Endodermal cell (in vitro differentiated cells): Measurements from ENCODE around the gene TEX2. TPM values are rescaled to one million over a fixed set of nuclear protein-coding genes. Genes with fewer than 3 reads are reported as not detected.

Experiments
- DNase-seq: peaks from one replicate; pipeline ENCODE4 v3.0.0-alpha.2; 2017
- H3K27ac ChIP-seq: 2 replicates; pipeline ENCODE4 v1.5.1; 2013; ENCODE audit warnings: mild to moderate bottlenecking, low read depth, low read length, moderate library complexity
- H3K27me3 ChIP-seq: 2 replicates; pipeline ENCODE4 v1.6.1; 2013; ENCODE audit warnings: mild to moderate bottlenecking, low read length, moderate library complexity; ENCODE audit not compliant: insufficient read depth, control insufficient read depth, poor library complexity, severe bottlenecking
- H3K36me3 ChIP-seq: 2 replicates; pipeline ENCODE4 v1.7.0; 2013; ENCODE audit warnings: mild to moderate bottlenecking, low read length, moderate library complexity; ENCODE audit not compliant: control insufficient read depth, insufficient read depth
- H3K4me1 ChIP-seq: one replicate; pipeline ENCODE4 v1.7.0; 2013; ENCODE audit warnings: low read length; ENCODE audit not compliant: control insufficient read depth, insufficient read depth
- H3K4me3 ChIP-seq: 2 replicates; pipeline ENCODE4 v1.5.1; 2013; ENCODE audit warnings: mild to moderate bottlenecking, low read length, moderate library complexity
- H3K9ac ChIP-seq: 2 replicates; pipeline ENCODE4 v1.6.1; 2013; ENCODE audit warnings: mild to moderate bottlenecking, low read length, moderate library complexity; ENCODE audit not compliant: poor library complexity, severe bottlenecking; ENCODE audit errors: extremely low read depth
- H3K9me3 ChIP-seq: 2 replicates; pipeline ENCODE4 v1.6.1; 2013; ENCODE audit warnings: mild to moderate bottlenecking, low read length, moderate library complexity; ENCODE audit not compliant: control insufficient read depth
- H3K27ac Mint-ChIP-seq: 2 replicates; pipeline ENCODE4 v1.8.0; 2020; ENCODE audit warnings: mixed read lengths
- H3K27me3 Mint-ChIP-seq: 2 replicates; pipeline ENCODE4 v1.8.0; 2021; ENCODE audit warnings: mild to moderate bottlenecking, mixed read lengths; ENCODE audit not compliant: insufficient read depth
- H3K36me3 Mint-ChIP-seq: 2 replicates; pipeline ENCODE4 v1.8.0; 2020; ENCODE audit warnings: low read depth, mixed read lengths
- H3K4me1 Mint-ChIP-seq: 2 replicates; pipeline ENCODE4 v1.8.0; 2020; ENCODE audit warnings: mixed read lengths
- H3K4me3 Mint-ChIP-seq: 2 replicates; pipeline ENCODE4 v1.8.0; 2020; ENCODE audit warnings: mild to moderate bottlenecking, moderate library complexity, mixed read lengths
- H3K9me3 Mint-ChIP-seq: 2 replicates; pipeline ENCODE4 v1.8.0; 2020; ENCODE audit warnings: mild to moderate bottlenecking, mixed read lengths
- CTCF ChIP-seq: fragments of 200-600 bp; sonication (generic); conservative IDR thresholded peaks from 2 replicates; pipeline ENCODE4 v1.5.0; 2021; ENCODE audit warnings: antibody characterized with exemption, mild to moderate bottlenecking
- WGBS, 2 experiments: methylation state at CpG; one replicate each; pipeline versions ENCODE4 v1.1.5 to v1.1.7; 2013; ENCODE audit warnings: missing lambda C conversion rate in 2 of 2, mixed read lengths in 1 of 2; ENCODE audit not compliant: insufficient coverage in 1 of 2, insufficient read length in 1 of 2; 5-methylcytosine and 5-hydroxymethylcytosine counted together
- total RNA-seq, 2 donors: library from RNA; stranded (reverse); fragmentation: NEBNext Ultra II Directional in 1 of 2; extraction: Animal tissue kit (Norgen Biotek cat#: 25700) in 1 of 2; gene quantifications; 2 replicates in 1 of 2; 3 replicates in 1 of 2; pipeline ENCODE4 v1.2.1, GENCODE V29; 2021

TEX2 gene
- total RNA-seq, 2 donors from 2014 or later, result 11.6 to 13.1 TPM

GRCh38 chr17:64297467-64298088, 34.5 kb upstream of the TEX2 start:
- H3K4me1 ChIP-seq, result no peaks in the 10 kb centered on the region
- no peak for DNase-seq
- H3K4me3 Mint-ChIP-seq, result no peak overlapping the region
- no peak overlapping the region for H3K9ac ChIP-seq
- peaks cover 2% of the 10 kb centered on the region for H3K27me3 Mint-ChIP-seq
- no peaks in the 10 kb centered on the region for H3K36me3 ChIP-seq
- no peaks in the 10 kb centered on the region for H3K4me1 Mint-ChIP-seq
- no peaks in the 10 kb centered on the region for H3K36me3 Mint-ChIP-seq
- no peak overlapping the region for H3K27ac ChIP-seq
- 92 to 93% methylated on average over 5 to 8 of the region's 8 CpGs for WGBS, 2 experiments
- H3K9me3 ChIP-seq, result no peaks in the 10 kb centered on the region
- TF ChIP-seq CTCF, result no peak
- H3K27me3 ChIP-seq, result no peaks in the 10 kb centered on the region
- no peak overlapping the region for H3K27ac Mint-ChIP-seq
- no peak overlapping the region for H3K4me3 ChIP-seq
- peaks cover 3% of the 10 kb centered on the region for H3K9me3 Mint-ChIP-seq

GRCh38 chr17:64296246-64296645, 33.2 kb upstream of the TEX2 start:
- no peaks in the 10 kb centered on the region for H3K27me3 ChIP-seq
- 90 to 97% methylated on average over 5 of the region's 5 CpGs for WGBS, 2 experiments
- H3K4me1 ChIP-seq, result no peaks in the 10 kb centered on the region

DNA sequence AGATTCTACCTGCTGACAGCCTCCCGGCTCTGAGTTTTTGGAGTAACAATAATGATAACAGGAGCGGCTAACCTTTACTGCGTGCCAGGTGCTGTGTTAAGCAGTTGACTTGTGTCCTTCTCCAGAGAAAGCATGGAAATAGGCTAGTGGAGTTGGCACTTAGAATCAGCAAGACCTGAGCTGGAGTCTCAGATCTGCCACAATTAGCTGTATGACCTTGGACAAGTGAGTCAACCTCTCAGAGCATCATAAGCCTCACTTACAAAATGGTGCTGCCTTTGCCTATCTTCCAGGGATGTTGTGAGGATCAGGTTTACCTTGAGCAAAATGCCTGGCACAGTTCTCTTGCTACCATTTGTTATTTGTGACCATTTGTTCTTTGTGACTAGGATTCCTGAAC, 32.1 kb upstream of the TEX2 start:
- WGBS, 2 experiments, result 96 to 100% methylated on average over 3 of the region's 3 CpGs

More at GRCh38 chr17:64296246-64296645, 33.2 kb upstream of the TEX2 start:
- H3K9me3 Mint-ChIP-seq, result peaks cover 14% of the 10 kb centered on the region
- H3K4me3 Mint-ChIP-seq, result no peak overlapping the region
- no peaks in the 10 kb centered on the region for H3K36me3 ChIP-seq
- no peak overlapping the region for H3K27ac Mint-ChIP-seq
- no peak overlapping the region for H3K9ac ChIP-seq
- TF ChIP-seq CTCF, result no peak
- H3K4me3 ChIP-seq, result no peak overlapping the region
- no peaks in the 10 kb centered on the region for H3K4me1 Mint-ChIP-seq
- no peak for DNase-seq
- peaks cover 2% of the 10 kb centered on the region for H3K27me3 Mint-ChIP-seq
- peaks cover 1% of the 10 kb centered on the region for H3K36me3 Mint-ChIP-seq
- no peak overlapping the region for H3K27ac ChIP-seq
- peaks cover 11% of the 10 kb centered on the region for H3K9me3 ChIP-seq

More for the DNA sequence above, 32.1 kb upstream of the TEX2 start:
- peaks cover 2% of the 10 kb centered on the region for H3K27me3 Mint-ChIP-seq
- peaks cover 1% of the 10 kb centered on the region for H3K36me3 Mint-ChIP-seq
- no peak overlapping the region for H3K4me3 Mint-ChIP-seq
- Histone ChIP-seq H3K4me1 (no peaks in the 10 kb centered on the region), H3K9ac (no peak overlapping the region), H3K27ac (no peak overlapping the region), H3K27me3 (no peaks in the 10 kb centered on the region), H3K36me3 (no peaks in the 10 kb centered on the region), H3K4me3 (no peak overlapping the region), H3K9me3 (peaks cover 16% of the 10 kb centered on the region)
- no peak for TF ChIP-seq CTCF
- H3K4me1 Mint-ChIP-seq, result no peaks in the 10 kb centered on the region
- H3K27ac Mint-ChIP-seq, result no peak overlapping the region
- H3K9me3 Mint-ChIP-seq, result peaks cover 25% of the 10 kb centered on the region
- no peak for DNase-seq
